Transverse colon (tissue), 4 donors: ENCODE results near the gene SYT14. TPM values are rescaled to one million over a fixed set of nuclear protein-coding genes. Genes with fewer than 3 reads are reported as not detected.

Source experiments
- DNase-seq: peaks from one replicate; pipeline ENCODE4 v3.0.0-alpha.2; 2019
- H3K27ac ChIP-seq, 4 donors: fragments of 200-600 bp; sonication (generic); 2 replicates each; pipeline ENCODE4 v1.5.1; 2016 to 2018; ENCODE audit warnings: inconsistent platforms in 4 of 4
- H3K27me3 ChIP-seq: fragments of 200-600 bp; sonication (generic); 2 replicates; pipeline ENCODE4 v1.5.1; 2017; ENCODE audit warnings: inconsistent platforms
- H3K36me3 ChIP-seq, 4 donors: fragments of 200-600 bp; sonication (generic); 2 replicates each; pipeline ENCODE4 v1.5.1; 2017 to 2019; ENCODE audit warnings: inconsistent platforms in 4 of 4
- H3K4me1 ChIP-seq, 4 donors: fragments of 200-600 bp; sonication (generic); 2 replicates each; pipeline ENCODE4 v1.5.1; 2017 to 2020; ENCODE audit warnings: inconsistent platforms in 4 of 4
- H3K4me3 ChIP-seq, 4 donors: fragments of 200-600 bp; sonication (generic); 1 replicate in 1 of 4; 2 replicates in 3 of 4; pipeline versions ENCODE4 v1.5.1 to v1.6.1; 2017 to 2019; ENCODE audit warnings: inconsistent platforms in 4 of 4
- H3K9me3 ChIP-seq, 2 donors: fragments of 200-600 bp; sonication (generic); 2 replicates each; pipeline ENCODE4 v1.5.1; 2017 to 2019; ENCODE audit warnings: inconsistent platforms in 2 of 2
- CTCF ChIP-seq, 5 experiments: fragments of 200-600 bp in 3 of 5; fragments of 450-650 bp in 2 of 5; sonication (generic) in 3 of 5; IDR thresholded peaks; 1 replicate in 2 of 5; 2 replicates in 3 of 5; pipeline ENCODE4 v1.5.1; 2016 to 2017; ENCODE audit warnings: antibody characterized with exemption in 5 of 5, inconsistent platforms in 3 of 5, mild to moderate bottlenecking in 2 of 5, moderate library complexity in 1 of 5
- EP300 ChIP-seq: sonication (generic); formaldehyde crosslinking; IDR thresholded peaks from one replicate; pipeline ENCODE4 v1.6.1; 2017; ENCODE audit warnings: antibody characterized with exemption, low read depth
- POLR2A ChIP-seq: fragments of 450-650 bp; IDR thresholded peaks from one replicate; pipeline ENCODE4 v1.6.1; 2016; ENCODE audit warnings: antibody characterized with exemption, mild to moderate bottlenecking, moderate library complexity
- POLR2AphosphoS5 ChIP-seq, 3 donors: sonication (generic); formaldehyde crosslinking; IDR thresholded peaks; one replicate each; pipeline ENCODE4 v1.6.1; 2016; ENCODE audit warnings: antibody characterized with exemption in 3 of 3
- WGBS, 2 donors: methylation state at CpG; one replicate each; pipeline ENCODE4 v1.1.5; 2018; ENCODE audit warnings: low coverage in 1 of 2; 5-methylcytosine and 5-hydroxymethylcytosine counted together
- in situ Hi-C, 4 donors: fragments of 200-750 bp; cut with MboI; loops; one replicate each; pipeline versions ENCODE4 v1.15.0 to v1.15.1; 2017; ENCODE audit warnings: low sequenced_read_pairs in 3 of 4, low pct_ligation_motif_present in 1 of 4, low pct_unique_long_range_greater_than_20kb in 1 of 4
- intact Hi-C: fragments of 100-400 bp; cut with DNase I; formaldehyde crosslinking; loops from one replicate; pipeline ENCODE4 v1.15.1; 2023; ENCODE audit warnings: low total_unique reads
- total RNA-seq, 4 donors: library from RNA; depleted of rRNA; stranded (reverse); fragments of >200 nt; gene quantifications; one replicate each; pipeline ENCODE4 v1.1.0, GENCODE V29; 2016

The SYT14 gene
- total RNA-seq, 4 donors from 2014 or later = under 0.01 TPM; not detected in 3

- no peaks in the 10 kb centered on the region for H3K9me3 ChIP-seq
- no peak overlapping the region for H3K4me3 ChIP-seq
- no peaks in the 10 kb centered on the region for H3K4me1 ChIP-seq
- WGBS, 2 donors = 52 to 79% methylated on average over 2 of the region's 2 CpGs
- no peak overlapping the region for H3K27ac ChIP-seq
- TF ChIP-seq POLR2A (no peak), CTCF (IDR thresholded peaks at IDR 0.05) (no peak), EP300 (no peak), POLR2AphosphoS5 (IDR thresholded peaks at IDR 0.05) (no peak)
- in situ Hi-C loops = no loop called here
- no peaks in the 10 kb centered on the region for H3K27me3 ChIP-seq
- DNase-seq = no peak
- H3K36me3 ChIP-seq = no peaks in the 10 kb centered on the region
- intact Hi-C loops = no loop called here
Observed at GRCh38 chr1:210010161-210010560, 72.1 kb downstream of the SYT14 start.

- no peaks in the 10 kb centered on the region for H3K4me1 ChIP-seq
- intact Hi-C loops = no loop called here
- no peak for TF ChIP-seq POLR2AphosphoS5 (IDR thresholded peaks at IDR 0.05)
- no peak for TF ChIP-seq CTCF (IDR thresholded peaks at IDR 0.05)
- no peak for TF ChIP-seq POLR2A
- no peak for TF ChIP-seq EP300
- in situ Hi-C loops = no loop called here
- no peak overlapping the region for H3K4me3 ChIP-seq
- no peaks in the 10 kb centered on the region for H3K9me3 ChIP-seq
- H3K36me3 ChIP-seq = no peaks in the 10 kb centered on the region
- H3K27me3 ChIP-seq = no peaks in the 10 kb centered on the region
- DNase-seq = no peak
- WGBS, 2 donors = 86 to 91% methylated on average over 4 of the region's 4 CpGs
- no peak overlapping the region for H3K27ac ChIP-seq
Observed at GRCh38 chr1:210021145-210021860, 83.3 kb downstream of the SYT14 start.

- Histone ChIP-seq H3K9me3 (no peaks in the 10 kb centered on the region), H3K4me3 (no peak overlapping the region)
Observed at GRCh38 chr1:210022044-210022443, 84.0 kb downstream of the SYT14 start.

GRCh38 chr1:210024282-210024681, 86.3 kb downstream of the SYT14 start:
- no peak for TF ChIP-seq POLR2A
- Histone ChIP-seq H3K9me3 (no peaks in the 10 kb centered on the region), H3K27me3 (no peaks in the 10 kb centered on the region), H3K36me3 (no peaks in the 10 kb centered on the region), H3K4me1 (no peaks in the 10 kb centered on the region), H3K4me3 (no peak overlapping the region), H3K27ac (no peak overlapping the region)
- intact Hi-C loops (no loop called here), in situ Hi-C loops (no loop called here)
- WGBS, 2 donors = 69 to 92% methylated on average over 2 of the region's 2 CpGs
- DNase-seq = no peak

More at GRCh38 chr1:210022044-210022443, 84.0 kb downstream of the SYT14 start:
- Histone ChIP-seq H3K27me3 (no peaks in the 10 kb centered on the region), H3K27ac (no peak overlapping the region), H3K36me3 (no peaks in the 10 kb centered on the region), H3K4me1 (no peaks in the 10 kb centered on the region)
- intact Hi-C loops (no loop called here), in situ Hi-C loops (no loop called here)
- DNase-seq = no peak
- TF ChIP-seq CTCF (IDR thresholded peaks at IDR 0.05) (no peak), EP300 (no peak), POLR2A (no peak), POLR2AphosphoS5 (IDR thresholded peaks at IDR 0.05) (no peak)

GRCh38 chr1:210024996-210025395, 87.0 kb downstream of the SYT14 start:
- 43 to 55% methylated on average over 1 to 3 of the region's 3 CpGs for WGBS, 2 donors

More at GRCh38 chr1:210024996-210025395, 87.0 kb downstream of the SYT14 start:
- no peak overlapping the region for H3K27ac ChIP-seq
- TF ChIP-seq POLR2AphosphoS5 (IDR thresholded peaks at IDR 0.05) (no peak), POLR2A (no peak), CTCF (IDR thresholded peaks at IDR 0.05) (no peak), EP300 (no peak)
- no peak overlapping the region for H3K4me3 ChIP-seq
- intact Hi-C loops (no loop called here), in situ Hi-C loops (no loop called here)
- H3K36me3 ChIP-seq = no peaks in the 10 kb centered on the region
- no peak for DNase-seq
- no peaks in the 10 kb centered on the region for H3K27me3 ChIP-seq
- no peaks in the 10 kb centered on the region for H3K4me1 ChIP-seq
- H3K9me3 ChIP-seq = no peaks in the 10 kb centered on the region
